GM12873 (cell line): Measurements from ENCODE around the gene MEGF11.

Experiments used
- CTCF ChIP-seq: IDR thresholded peaks from 2 replicates; pipeline ENCODE4 v1.5.1; 2012; ENCODE audit warnings: low read depth, mild to moderate bottlenecking, moderate library complexity, low read length, control low read depth; ENCODE audit not compliant: insufficient read depth; ENCODE audit errors: missing control alignments

MEGF11 gene

GRCh38 chr15:66235866-66236265 is 17.7 kb downstream of the MEGF11 start:
- TF ChIP-seq CTCF, result no peak

DNA sequence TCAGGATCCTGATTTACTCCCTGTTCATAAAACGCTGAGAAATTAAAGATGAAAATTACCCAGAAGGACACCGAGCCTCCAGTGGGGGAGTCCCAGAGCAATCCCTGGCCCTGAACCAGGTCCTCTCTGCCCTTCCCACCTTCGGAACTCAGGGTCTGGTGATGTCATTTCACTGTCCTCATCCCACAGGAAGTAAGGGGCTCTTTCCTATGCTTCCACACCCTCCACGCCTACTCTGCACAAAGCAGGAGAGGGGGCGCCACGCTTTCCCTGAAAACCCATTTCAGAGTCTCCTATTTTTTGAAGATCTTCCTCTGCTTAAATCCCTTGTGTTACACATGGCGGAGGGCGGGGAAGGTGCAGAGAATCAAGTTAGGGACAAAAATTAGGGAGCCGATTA is 18.8 kb downstream of the MEGF11 start:
- TF ChIP-seq CTCF, result no peak

- peak; percentile 44 for TF ChIP-seq CTCF
Measured at GRCh38 chr15:66233487-66234415, 19.8 kb downstream of the MEGF11 start.

DNA sequence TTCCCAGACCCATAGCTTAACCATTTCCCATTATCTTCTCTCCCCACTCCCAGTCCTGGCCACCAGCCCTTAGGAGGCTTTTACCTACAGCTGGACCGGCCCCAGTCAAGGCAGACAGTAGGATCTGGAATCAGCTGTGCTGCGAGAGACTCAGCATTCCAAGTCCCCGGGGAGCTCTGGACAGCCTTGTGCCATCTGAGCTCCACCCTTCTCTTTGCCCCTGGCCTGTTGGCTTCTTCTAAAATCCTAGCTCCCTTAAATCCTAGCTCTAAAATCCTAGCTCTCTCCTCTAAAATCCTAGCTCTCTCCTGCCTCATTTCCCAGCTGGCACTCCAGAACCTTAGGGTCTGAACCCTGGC is 21.3 kb downstream of the MEGF11 start:
- no peak for TF ChIP-seq CTCF

GRCh38 chr15:66231394-66232266 is 21.9 kb downstream of the MEGF11 start:
- TF ChIP-seq CTCF, result no peak

GRCh38 chr15:66229790-66230465 is 23.6 kb downstream of the MEGF11 start:
- TF ChIP-seq CTCF, result no peak
